PFSK-1 (cell line): ENCODE results near the gene PDSS1.

Source experiments
- FOXP2 ChIP-seq: optimal IDR thresholded peaks from 2 replicates; pipeline ENCODE3; 2011; ENCODE audit warnings: borderline replicate concordance, control low read depth, inconsistent platforms; ENCODE audit not compliant: insufficient read depth; ENCODE audit errors: extremely low read length, extremely low read depth
- POLR2AphosphoS5 ChIP-seq: IDR thresholded peaks from 2 replicates; pipeline ENCODE4 v1.6.1; 2012; ENCODE audit warnings: low read depth, mild to moderate bottlenecking, control low read depth, low read length, moderate library complexity
- SIN3A ChIP-seq: IDR thresholded peaks from 2 replicates; pipeline ENCODE4 v1.6.1; 2012; ENCODE audit warnings: mild to moderate bottlenecking, low read length, moderate library complexity, borderline replicate concordance; ENCODE audit not compliant: insufficient read depth
- TAF1 ChIP-seq: IDR thresholded peaks from 2 replicates; pipeline ENCODE4 v1.6.1; 2012; ENCODE audit warnings: low read length, control low read depth, borderline replicate concordance; ENCODE audit not compliant: insufficient read depth
- TF ChIP-seq, protein P1 (sequence below), 2 experiments: IDR thresholded peaks; 2 replicates each; pipeline versions ENCODE4 v1.6.1 to v1.8.0; 2011 to 2012; ENCODE audit warnings: low read depth in 2 of 2, low read length in 2 of 2, control low read depth in 1 of 2, inconsistent platforms in 1 of 2, mild to moderate bottlenecking in 1 of 2, moderate library complexity in 1 of 2; ENCODE audit not compliant: insufficient read depth in 1 of 2

Gene PDSS1

GRCh38 chr10:26730552-26730951 is 33.1 kb downstream of the PDSS1 start:
- TF ChIP-seq FOXP2, result no peak
- no peak for TF ChIP-seq TAF1
- TF ChIP-seq POLR2AphosphoS5, result no peak
- TF ChIP-seq, protein P1, sequence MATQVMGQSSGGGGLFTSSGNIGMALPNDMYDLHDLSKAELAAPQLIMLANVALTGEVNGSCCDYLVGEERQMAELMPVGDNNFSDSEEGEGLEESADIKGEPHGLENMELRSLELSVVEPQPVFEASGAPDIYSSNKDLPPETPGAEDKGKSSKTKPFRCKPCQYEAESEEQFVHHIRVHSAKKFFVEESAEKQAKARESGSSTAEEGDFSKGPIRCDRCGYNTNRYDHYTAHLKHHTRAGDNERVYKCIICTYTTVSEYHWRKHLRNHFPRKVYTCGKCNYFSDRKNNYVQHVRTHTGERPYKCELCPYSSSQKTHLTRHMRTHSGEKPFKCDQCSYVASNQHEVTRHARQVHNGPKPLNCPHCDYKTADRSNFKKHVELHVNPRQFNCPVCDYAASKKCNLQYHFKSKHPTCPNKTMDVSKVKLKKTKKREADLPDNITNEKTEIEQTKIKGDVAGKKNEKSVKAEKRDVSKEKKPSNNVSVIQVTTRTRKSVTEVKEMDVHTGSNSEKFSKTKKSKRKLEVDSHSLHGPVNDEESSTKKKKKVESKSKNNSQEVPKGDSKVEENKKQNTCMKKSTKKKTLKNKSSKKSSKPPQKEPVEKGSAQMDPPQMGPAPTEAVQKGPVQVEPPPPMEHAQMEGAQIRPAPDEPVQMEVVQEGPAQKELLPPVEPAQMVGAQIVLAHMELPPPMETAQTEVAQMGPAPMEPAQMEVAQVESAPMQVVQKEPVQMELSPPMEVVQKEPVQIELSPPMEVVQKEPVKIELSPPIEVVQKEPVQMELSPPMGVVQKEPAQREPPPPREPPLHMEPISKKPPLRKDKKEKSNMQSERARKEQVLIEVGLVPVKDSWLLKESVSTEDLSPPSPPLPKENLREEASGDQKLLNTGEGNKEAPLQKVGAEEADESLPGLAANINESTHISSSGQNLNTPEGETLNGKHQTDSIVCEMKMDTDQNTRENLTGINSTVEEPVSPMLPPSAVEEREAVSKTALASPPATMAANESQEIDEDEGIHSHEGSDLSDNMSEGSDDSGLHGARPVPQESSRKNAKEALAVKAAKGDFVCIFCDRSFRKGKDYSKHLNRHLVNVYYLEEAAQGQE (IDR thresholded peaks at IDR 0.05; ENCODE audit: insufficient read depth in 1 of 2, low read depth in 2 of 2, low read length in 2 of 2), result no peak
- TF ChIP-seq SIN3A, result no peak

DNA sequence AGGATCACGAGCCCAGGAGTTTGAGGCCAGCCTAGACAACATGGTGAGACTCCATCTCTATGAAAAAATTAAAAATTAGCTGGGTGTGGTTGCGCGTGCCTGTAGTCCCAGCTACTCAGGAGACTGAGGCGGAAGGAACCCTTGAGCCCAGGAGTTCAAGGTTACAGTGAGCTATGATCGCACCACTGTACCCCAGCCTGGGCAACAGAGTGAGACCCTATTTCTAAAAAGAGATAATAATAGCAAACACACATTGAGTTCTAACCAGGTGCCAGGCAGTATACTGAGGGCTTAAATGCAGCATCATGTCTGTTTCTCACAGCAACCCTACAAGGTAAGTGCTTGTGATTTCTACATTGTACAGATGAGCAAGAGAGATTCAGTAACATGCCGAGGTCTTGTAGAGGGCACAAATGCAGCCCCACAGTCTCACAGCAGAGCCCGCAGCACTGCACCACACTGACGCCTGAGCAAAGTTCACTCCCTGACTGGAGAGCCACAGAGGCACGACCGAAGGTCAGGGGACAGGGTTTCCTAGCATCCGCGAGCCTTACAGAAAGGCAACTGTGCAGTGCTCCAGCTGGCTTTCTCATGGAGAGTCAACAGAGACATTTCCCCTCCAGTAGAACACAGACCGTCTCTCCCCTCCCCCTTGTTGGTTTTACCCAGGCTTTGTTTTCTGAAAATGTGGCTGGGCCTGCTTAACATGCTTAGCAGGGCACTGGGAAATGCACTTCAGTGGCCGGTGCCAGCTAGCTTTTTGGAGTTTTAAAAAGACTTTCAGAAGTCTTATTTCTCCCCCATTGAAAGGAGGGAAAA is 36.5 kb downstream of the PDSS1 start:
- TF ChIP-seq POLR2AphosphoS5, result no peak
- TF ChIP-seq TAF1, result no peak
- no peak for TF ChIP-seq SIN3A
- TF ChIP-seq, protein P1 (IDR thresholded peaks at IDR 0.05; ENCODE audit: insufficient read depth in 1 of 2, low read depth in 2 of 2, low read length in 2 of 2), result no peak
- TF ChIP-seq FOXP2, result no peak

- TF ChIP-seq SIN3A (no peak), TAF1 (no peak), FOXP2 (no peak), POLR2AphosphoS5 (no peak)
- TF ChIP-seq, protein P1 (IDR thresholded peaks at IDR 0.05; ENCODE audit: insufficient read depth in 1 of 2, low read depth in 2 of 2, low read length in 2 of 2), result no peak
Measured at GRCh38 chr10:26735435-26735834, 37.9 kb downstream of the PDSS1 start.

- TF ChIP-seq POLR2AphosphoS5 (no peak), FOXP2 (no peak), SIN3A (no peak)
Measured at GRCh38 chr10:26737730-26738129, 40.2 kb downstream of the PDSS1 start.

GRCh38 chr10:26738301-26738911 is 40.9 kb downstream of the PDSS1 start:
- no peak for TF ChIP-seq POLR2AphosphoS5

DNA sequence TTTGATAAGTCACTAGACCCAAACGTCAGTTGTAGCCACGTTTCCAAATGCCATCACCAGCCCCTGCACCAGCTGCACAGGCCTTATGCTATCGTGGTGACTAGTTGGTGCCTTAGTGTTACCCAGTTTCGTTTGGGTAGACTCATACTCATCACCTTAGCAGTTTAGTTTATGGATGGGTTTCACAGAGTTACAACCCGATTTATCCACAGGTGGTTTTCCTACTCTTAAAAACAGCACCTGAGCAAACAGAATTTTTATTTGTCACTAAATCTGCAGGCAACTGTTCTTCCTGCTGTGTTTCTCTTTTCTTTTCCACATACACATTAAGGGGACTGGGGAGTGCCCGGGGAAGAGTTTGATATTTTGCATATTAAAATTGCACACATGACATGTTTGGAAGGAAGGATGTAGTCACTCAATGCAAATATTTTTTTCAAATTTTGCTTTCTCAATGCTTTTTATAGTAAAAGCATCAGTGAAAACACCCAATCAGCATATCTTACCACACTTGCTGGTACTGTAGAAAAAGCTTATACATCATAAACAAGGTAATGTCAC is 41.6 kb downstream of the PDSS1 start:
- TF ChIP-seq FOXP2 (no peak), POLR2AphosphoS5 (no peak), SIN3A (no peak), TAF1 (no peak)
- TF ChIP-seq, protein P1 (IDR thresholded peaks at IDR 0.05; ENCODE audit: insufficient read depth in 1 of 2, low read depth in 2 of 2, low read length in 2 of 2), result no peak
